CD14-positive monocyte (primary cell): ENCODE results near the gene CDT1. TPM values are rescaled to one million over a fixed set of nuclear protein-coding genes. Genes with fewer than 3 reads are reported as not detected.

Experiments
- DNase-seq, 3 donors: peaks; one replicate each; pipeline ENCODE4 v3.0.0-alpha.2; 2011 to 2022
- H2AFZ ChIP-seq: 2 replicates; pipeline ENCODE4 v1.6.0; 2012; ENCODE audit warnings: mild to moderate bottlenecking, low read depth, low read length, inconsistent platforms; ENCODE audit not compliant: insufficient read depth, poor library complexity, severe bottlenecking
- H3K27ac ChIP-seq, 2 donors: 1 replicate in 1 of 2; 2 replicates in 1 of 2; pipeline ENCODE4 v1.5.1; 2012 to 2013; ENCODE audit warnings: low read length in 2 of 2, control low read depth in 1 of 2, inconsistent platforms in 1 of 2, low read depth in 1 of 2, mild to moderate bottlenecking in 1 of 2
- H3K27me3 ChIP-seq, 2 donors: one replicate each; pipeline versions ENCODE4 v1.6.0 to v1.6.1; 2011 to 2013; ENCODE audit warnings: low read length in 2 of 2; ENCODE audit not compliant: control insufficient read depth in 2 of 2, insufficient read depth in 2 of 2
- H3K36me3 ChIP-seq, 2 donors: replicated peaks in 1 of 2; 1 replicate in 1 of 2; 2 replicates in 1 of 2; pipeline versions ENCODE4 v1.5.1 to v1.6.1; 2012 to 2013; ENCODE audit warnings: low read length in 2 of 2, control low read depth in 1 of 2, inconsistent platforms in 1 of 2, mild to moderate bottlenecking in 1 of 2; ENCODE audit not compliant: insufficient read depth in 2 of 2, control insufficient read depth in 1 of 2
- H3K4me1 ChIP-seq, 2 donors: 1 replicate in 1 of 2; 2 replicates in 1 of 2; pipeline versions ENCODE4 v1.5.1 to v1.6.1; 2012 to 2013; ENCODE audit warnings: low read length in 2 of 2, control low read depth in 1 of 2, inconsistent platforms in 1 of 2, mild to moderate bottlenecking in 1 of 2, moderate library complexity in 1 of 2; ENCODE audit not compliant: insufficient read depth in 2 of 2, control insufficient read depth in 1 of 2
- H3K4me2 ChIP-seq: replicated peaks from 2 replicates; pipeline ENCODE3; 2012; ENCODE audit warnings: low read length, moderate library complexity, mild to moderate bottlenecking; ENCODE audit not compliant: poor library complexity, severe bottlenecking; ENCODE audit errors: extremely low read depth
- H3K4me3 ChIP-seq, 3 experiments: fragments of 200-600 bp in 1 of 3; sonication (generic) in 1 of 3; replicated peaks in 1 of 3; 1 replicate in 2 of 3; 2 replicates in 1 of 3; pipeline ENCODE4 v1.5.1; 2011 to 2013; ENCODE audit warnings: low read length in 3 of 3, mild to moderate bottlenecking in 3 of 3, control low read depth in 2 of 3, low read depth in 2 of 3, inconsistent platforms in 1 of 3, moderate library complexity in 1 of 3
- H3K79me2 ChIP-seq: 2 replicates; pipeline ENCODE4 v1.6.0; 2012; ENCODE audit warnings: mild to moderate bottlenecking, control low read depth, inconsistent platforms, low read length, moderate library complexity; ENCODE audit not compliant: insufficient read depth
- H3K9ac ChIP-seq: 2 replicates; pipeline ENCODE4 v1.6.0; 2017; ENCODE audit warnings: low read length, mild to moderate bottlenecking; ENCODE audit not compliant: insufficient read depth, poor library complexity, severe bottlenecking
- H3K9me3 ChIP-seq, 2 donors: replicated peaks in 1 of 2; 1 replicate in 1 of 2; 2 replicates in 1 of 2; pipeline versions ENCODE4 v1.5.1 to v1.6.1; 2012 to 2013; ENCODE audit warnings: low read length in 2 of 2, control low read depth in 1 of 2; ENCODE audit not compliant: control insufficient read depth in 1 of 2, insufficient read depth in 1 of 2
- H4K20me1 ChIP-seq: 2 replicates; pipeline ENCODE4 v1.6.0; 2012; ENCODE audit warnings: mild to moderate bottlenecking, low read length, control low read depth, moderate library complexity; ENCODE audit not compliant: insufficient read depth
- H3K27ac Mint-ChIP-seq, 7 donors: one replicate each; pipeline ENCODE4 v1.8.0; 2020; ENCODE audit warnings: mild to moderate bottlenecking in 7 of 7, mixed read lengths in 7 of 7, moderate library complexity in 6 of 7, inconsistent platforms in 2 of 7
- H3K27me3 Mint-ChIP-seq, 3 donors: one replicate each; pipeline ENCODE4 v1.8.0; 2021 to 2022; ENCODE audit warnings: low read depth in 3 of 3, mild to moderate bottlenecking in 3 of 3, mixed read lengths in 3 of 3, moderate library complexity in 3 of 3, inconsistent platforms in 1 of 3
- H3K36me3 Mint-ChIP-seq, 2 donors: one replicate each; pipeline ENCODE4 v1.8.0; 2020; ENCODE audit warnings: mixed read lengths in 2 of 2, inconsistent platforms in 1 of 2, mild to moderate bottlenecking in 1 of 2
- H3K4me1 Mint-ChIP-seq: one replicate; pipeline ENCODE4 v1.8.0; 2020; ENCODE audit warnings: mild to moderate bottlenecking, mixed read lengths
- H3K4me3 Mint-ChIP-seq, 2 donors: one replicate each; pipeline ENCODE4 v1.8.0; 2020; ENCODE audit warnings: mild to moderate bottlenecking in 2 of 2, mixed read lengths in 2 of 2, moderate library complexity in 1 of 2
- H3K9me3 Mint-ChIP-seq, 7 donors: one replicate each; pipeline ENCODE4 v1.8.0; 2020 to 2022; ENCODE audit warnings: mixed read lengths in 7 of 7, mild to moderate bottlenecking in 6 of 7, moderate library complexity in 6 of 7, inconsistent platforms in 2 of 7
- CTCF ChIP-seq: fragments of 200-600 bp; IDR thresholded peaks from one replicate; pipeline ENCODE4 v1.8.0; 2022; ENCODE audit warnings: antibody characterized with exemption, mild to moderate bottlenecking
- WGBS: methylation state at CpG from one replicate; pipeline ENCODE4 v1.1.5; 2013; ENCODE audit warnings: missing lambda C conversion rate; ENCODE audit not compliant: insufficient coverage; 5-methylcytosine and 5-hydroxymethylcytosine counted together
- intact Hi-C, 2 donors: fragments of 100-400 bp; cut with micrococcal nuclease; formaldehyde crosslinking; loops; one replicate each; pipeline versions ENCODE4 v1.15.0 to v1.15.1; 2023
- polyA plus RNA-seq, 3 donors: library from polyadenylated mRNA; depleted of rRNA in 1 of 3; unstranded in 2 of 3; stranded (reverse) in 1 of 3; fragments of 300-500 nt in 2 of 3; fragments of >200 nt in 1 of 3; fragmentation: Illumina TruSeq in 2 of 3; gene quantifications; 1 replicate in 2 of 3; 2 replicates in 1 of 3; pipeline ENCODE4 v1.2.3, GENCODE V29; 2012 to 2021

Gene CDT1
- polyA plus RNA-seq, 3 donors = 0.07 to 0.24 (median 0.16) TPM

- Histone ChIP-seq H3K79me2 (peaks cover 100% of the 10 kb centered on the region), H3K4me1 (peaks cover 0 to 17% of the 10 kb centered on the region in 2 donors), H3K36me3 (peaks cover 24 to 41% of the 10 kb centered on the region in 2 donors), H3K4me2 (peak overlapping the region; percentile 6), H3K9ac (peak overlapping the region; percentile 21), H3K27ac (peak overlapping the region in 1 of 2 donors; percentile 56), H3K27me3 (no peaks in the 10 kb centered on the region), H2AFZ (no peak overlapping the region), H3K4me3 (no peak overlapping the region), H4K20me1 (peaks cover 100% of the 10 kb centered on the region), H3K9me3 (no peaks in the 10 kb centered on the region)
- peaks cover 15 to 33% of the 10 kb centered on the region in 2 donors for H3K36me3 Mint-ChIP-seq
- no peak overlapping the region for H3K4me3 Mint-ChIP-seq
- H3K4me1 Mint-ChIP-seq = peaks cover 29% of the 10 kb centered on the region
- intact Hi-C loops = no loop called here
- peaks cover 0 to 1% (median 0%) of the 10 kb centered on the region in 7 donors for H3K9me3 Mint-ChIP-seq
- peak overlapping the region in 4 of 7 donors; percentile 28 to 85 (median 50) for H3K27ac Mint-ChIP-seq
- no peak for DNase-seq
- 78% methylated on average over 23 of the region's 26 CpGs for WGBS
- no peaks in the 10 kb centered on the region for H3K27me3 Mint-ChIP-seq
- no peak for TF ChIP-seq CTCF
These were observed 44.2 kb upstream of the CDT1 start for GRCh38 chr16:88759245-88759975.

- Mint-ChIP-seq H3K4me3 (no peak overlapping the region), H3K36me3 (peaks cover 15 to 37% of the 10 kb centered on the region in 2 donors), H3K9me3 (peaks cover 0 to 1% (median 0%) of the 10 kb centered on the region in 7 donors), H3K27me3 (no peaks in the 10 kb centered on the region), H3K4me1 (peaks cover 29% of the 10 kb centered on the region), H3K27ac (peak overlapping the region in 2 of 7 donors; percentile 26 to 80)
- Histone ChIP-seq H3K4me3 (no peak overlapping the region), H2AFZ (no peak overlapping the region), H3K27me3 (no peaks in the 10 kb centered on the region), H3K27ac (peak overlapping the region in 1 of 2 donors; percentile 20), H3K9ac (no peak overlapping the region), H3K36me3 (peaks cover 21 to 42% of the 10 kb centered on the region in 2 donors), H3K9me3 (no peaks in the 10 kb centered on the region), H3K4me2 (peak overlapping the region; percentile 6), H3K79me2 (peaks cover 100% of the 10 kb centered on the region), H3K4me1 (peaks cover 0 to 17% of the 10 kb centered on the region in 2 donors), H4K20me1 (peaks cover 100% of the 10 kb centered on the region)
- WGBS = 94% methylated on average over 20 of the region's 22 CpGs
- intact Hi-C loops = no loop called here
- DNase-seq = no peak
- no peak for TF ChIP-seq CTCF
These were observed 43.6 kb upstream of the CDT1 start for GRCh38 chr16:88759976-88760350.
